Upper lobe of left lung (tissue), 4 donors: ENCODE data around the gene ENAH.

ENCODE experiments used
- CTCF ChIP-seq, 6 experiments: fragments of 450-650 bp in 4 of 6; fragments of 200-600 bp in 2 of 6; sonication (generic) in 2 of 6; IDR thresholded peaks; one replicate each; pipeline ENCODE4 v1.5.1; 2016 to 2019; ENCODE audit warnings: antibody characterized with exemption in 6 of 6
- POLR2A ChIP-seq, 4 donors: fragments of 450-650 bp; IDR thresholded peaks; one replicate each; pipeline ENCODE4 v1.5.1; 2016 to 2017; ENCODE audit warnings: antibody characterized with exemption in 4 of 4, mild to moderate bottlenecking in 2 of 4

- TF ChIP-seq CTCF (IDR thresholded peaks at IDR 0.05) = no peak
- no peak for TF ChIP-seq POLR2A (IDR thresholded peaks at IDR 0.05)
These were observed 187.8 kb downstream of the ENAH start for GRCh38 chr1:225464851-225465792.
